Measurements from ENCODE around the gene WDR76. TPM values are rescaled to one million over a fixed set of nuclear protein-coding genes. Genes with fewer than 3 reads are reported as not detected.
"Not testable (repeated sequence)": the region's sequence is repeated elsewhere in the genome, so short reads cannot be mapped to it uniquely, and the experiment has no call there.

The WDR76 gene
- total and polyA plus RNA-seq, 12 donors: 0.68 to 4.1 (median 1.7) TPM

GRCh38 chr15:43824302-43825246 lies 2.2 kb upstream of the WDR76 start, which contains the start of gene MFAP1:
TSS of gene MFAP1 (minus strand) at chr15:43824690. CDS start at chr15:43824569, 121 bp downstream.
- DNase-seq (peak; percentile 90 to 96), ATAC-seq (peak; percentile 93 to 98 (median 97))
- H3K36me3 ChIP-seq: peaks cover 0 to 20% (median 0%) of the 10 kb centered on the region in 9 donors
- 8 to 9% methylated on average over 46 of the region's 46 CpGs for WGBS, 2 donors
- H3K27ac ChIP-seq: peak within 1 kb of the TSS; percentile 9 to 97 (median 86)
- H3K9me3 ChIP-seq: no peaks in the 10 kb centered on the region
- intact Hi-C loops (cut with DNase I): no loop called here
- no peaks in the 10 kb centered on the region for H3K27me3 ChIP-seq
- peaks cover 15 to 65% (median 45%) of the 10 kb centered on the region in 9 donors for H3K4me1 ChIP-seq
- TF ChIP-seq, protein P1, sequence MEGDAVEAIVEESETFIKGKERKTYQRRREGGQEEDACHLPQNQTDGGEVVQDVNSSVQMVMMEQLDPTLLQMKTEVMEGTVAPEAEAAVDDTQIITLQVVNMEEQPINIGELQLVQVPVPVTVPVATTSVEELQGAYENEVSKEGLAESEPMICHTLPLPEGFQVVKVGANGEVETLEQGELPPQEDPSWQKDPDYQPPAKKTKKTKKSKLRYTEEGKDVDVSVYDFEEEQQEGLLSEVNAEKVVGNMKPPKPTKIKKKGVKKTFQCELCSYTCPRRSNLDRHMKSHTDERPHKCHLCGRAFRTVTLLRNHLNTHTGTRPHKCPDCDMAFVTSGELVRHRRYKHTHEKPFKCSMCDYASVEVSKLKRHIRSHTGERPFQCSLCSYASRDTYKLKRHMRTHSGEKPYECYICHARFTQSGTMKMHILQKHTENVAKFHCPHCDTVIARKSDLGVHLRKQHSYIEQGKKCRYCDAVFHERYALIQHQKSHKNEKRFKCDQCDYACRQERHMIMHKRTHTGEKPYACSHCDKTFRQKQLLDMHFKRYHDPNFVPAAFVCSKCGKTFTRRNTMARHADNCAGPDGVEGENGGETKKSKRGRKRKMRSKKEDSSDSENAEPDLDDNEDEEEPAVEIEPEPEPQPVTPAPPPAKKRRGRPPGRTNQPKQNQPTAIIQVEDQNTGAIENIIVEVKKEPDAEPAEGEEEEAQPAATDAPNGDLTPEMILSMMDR (IDR thresholded peaks at IDR 0.05): no peak
- H3K4me3 ChIP-seq: peak within 1 kb of the TSS; percentile 73 to 97 (median 83)

DNA sequence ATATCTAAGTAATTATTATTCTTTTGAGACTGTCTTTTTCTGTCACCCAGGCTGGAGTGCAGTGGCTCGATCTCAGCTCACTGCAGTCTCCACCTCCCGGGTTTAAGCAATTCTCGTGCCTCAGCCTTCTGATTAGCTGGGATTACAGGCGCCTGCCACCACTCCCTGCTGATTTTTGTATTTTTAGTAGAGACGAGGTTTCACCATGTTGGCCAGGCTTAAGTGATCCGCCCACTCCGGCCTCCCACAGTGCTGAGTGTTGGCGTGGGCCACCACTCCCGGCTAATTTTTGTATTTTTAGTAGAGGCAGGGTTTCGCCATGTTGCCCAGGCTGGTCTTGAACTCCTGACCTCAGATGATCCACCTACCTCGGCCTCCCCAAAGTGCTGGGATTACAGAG lies 1.5 kb upstream of the WDR76 start:
- ATAC-seq; DNase-seq; H3K9me3 ChIP-seq; intact Hi-C loops (cut with DNase I); H3K27me3 ChIP-seq: not testable (repeated sequence)
- Histone ChIP-seq H3K27ac (peak overlapping the region in 1 of 10 donors; percentile 97), H3K4me1 (peaks cover 15 to 65% (median 45%) of the 10 kb centered on the region in 9 donors), H3K36me3 (peaks cover 0 to 14% (median 0%) of the 10 kb centered on the region in 9 donors), H3K4me3 (peak overlapping the region in 1 of 10 donors; percentile 97)
- 95 to 96% methylated on average over 11 of the region's 11 CpGs for WGBS, 2 donors

GRCh38 chr15:43826029-43826507 lies 734 bp upstream of the WDR76 start:
- intact Hi-C loops (cut with DNase I): no loop called here
- ATAC-seq (no peak), DNase-seq (no peak)
- Histone ChIP-seq H3K27me3 (no peaks in the 10 kb centered on the region), H3K4me1 (peaks cover 15 to 65% (median 45%) of the 10 kb centered on the region in 9 donors), H3K27ac (peak overlapping the region in 8 of 10 donors; percentile 25 to 82 (median 68)), H3K9me3 (no peaks in the 10 kb centered on the region), H3K4me3 (peak overlapping the region in 8 of 10 donors; percentile 42 to 66 (median 59)), H3K36me3 (peaks cover 0 to 11% (median 0%) of the 10 kb centered on the region in 9 donors)
- TF ChIP-seq, protein P1 (IDR thresholded peaks at IDR 0.05): no peak
- WGBS, 2 donors: 94 to 96% methylated on average over 11 of the region's 11 CpGs

GRCh38 chr15:43828061-43828657 lies 1.4 kb downstream of the WDR76 start:
- H3K36me3 ChIP-seq: peaks cover 0 to 4% (median 0%) of the 10 kb centered on the region in 9 donors
- H3K4me3 ChIP-seq: peak overlapping the region in 4 of 10 donors; percentile 59 to 66 (median 62)
- 59 to 63% methylated on average over 6 of the region's 6 CpGs for WGBS, 2 donors
- peaks cover 13 to 49% (median 26%) of the 10 kb centered on the region in 9 donors for H3K4me1 ChIP-seq
- TF ChIP-seq, protein P1 (IDR thresholded peaks at IDR 0.05): no peak
- H3K27me3 ChIP-seq: no peaks in the 10 kb centered on the region
- ATAC-seq (no peak), DNase-seq (no peak)
- intact Hi-C loops (cut with DNase I): no loop called here
- peak overlapping the region in 2 of 10 donors; percentile 24 to 27 for H3K27ac ChIP-seq
- H3K9me3 ChIP-seq: no peaks in the 10 kb centered on the region

- ATAC-seq; H3K9me3 ChIP-seq; H3K27me3 ChIP-seq; intact Hi-C loops (cut with DNase I); H3K27ac ChIP-seq; DNase-seq; H3K36me3 ChIP-seq; H3K4me3 ChIP-seq: not testable (repeated sequence)
- H3K4me1 ChIP-seq: peaks cover 5 to 37% (median 18%) of the 10 kb centered on the region in 9 donors
- WGBS, 2 donors: 95% methylated on average over 9 of the region's 9 CpGs
These were observed 3.2 kb downstream of the WDR76 start for GRCh38 chr15:43829951-43830540.

DNA sequence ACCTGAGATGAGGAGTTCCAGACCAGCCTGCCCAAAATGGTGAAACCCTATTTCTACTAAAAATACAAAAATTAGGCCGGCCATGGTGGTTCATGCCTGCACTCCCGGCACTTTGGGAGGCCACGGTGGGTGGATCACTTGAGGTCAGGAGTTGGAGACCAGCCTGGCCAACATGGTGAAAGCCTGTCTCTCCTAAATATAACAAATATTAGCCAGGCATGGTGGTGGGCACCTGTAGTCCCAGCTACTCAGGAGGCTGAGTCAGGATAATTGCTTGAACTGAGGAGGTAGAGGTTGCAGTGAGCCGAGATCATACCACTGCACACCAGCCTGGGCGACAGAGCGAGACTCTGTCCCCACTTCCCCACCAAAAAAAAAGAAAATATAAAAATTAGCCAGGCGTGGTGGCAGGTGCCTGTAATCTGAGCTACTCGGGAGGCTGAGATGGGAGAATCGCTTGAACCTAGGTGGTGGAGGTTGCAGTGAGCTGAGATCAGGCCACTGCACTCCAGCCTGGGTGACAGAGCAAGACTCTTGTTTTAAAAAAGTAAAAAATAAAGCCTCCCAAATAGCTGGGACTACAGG lies 4.0 kb downstream of the WDR76 start:
- Histone ChIP-seq H3K36me3 (peaks cover 0 to 11% (median 0%) of the 10 kb centered on the region in 9 donors), H3K4me1 (peaks cover 5 to 33% (median 18%) of the 10 kb centered on the region in 9 donors)
- DNase-seq; intact Hi-C loops (cut with DNase I); H3K27me3 ChIP-seq; H3K27ac ChIP-seq; H3K9me3 ChIP-seq; H3K4me3 ChIP-seq; ATAC-seq: not testable (repeated sequence)
- 98 to 99% methylated on average over 9 of the region's 9 CpGs for WGBS, 2 donors

DNA sequence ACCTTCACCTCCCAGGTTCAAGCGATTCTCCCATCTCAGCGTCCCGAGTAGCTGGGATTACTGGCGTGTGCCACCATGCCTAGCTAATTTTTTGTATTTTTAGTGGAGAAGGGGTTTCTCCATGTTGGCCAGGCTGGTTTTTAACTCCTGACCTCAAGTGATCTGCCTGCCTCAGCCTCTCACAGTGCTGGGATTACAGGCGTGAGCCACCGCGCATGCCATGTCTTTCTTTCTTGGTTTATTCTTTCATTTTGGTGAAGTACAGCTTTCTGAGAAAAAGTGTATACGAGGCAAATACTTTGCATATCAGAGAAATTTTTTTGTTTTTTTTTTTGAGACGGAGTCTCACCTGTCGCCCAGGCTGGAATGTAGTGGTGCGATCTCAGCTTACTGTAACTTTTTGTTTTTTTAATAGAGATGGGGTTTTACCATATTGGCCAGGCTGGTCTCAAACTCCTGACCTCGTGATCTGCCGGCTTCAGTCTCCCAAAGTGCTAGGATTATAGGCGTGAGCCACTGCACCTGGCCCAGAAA lies 4.8 kb downstream of the WDR76 start:
- ATAC-seq; DNase-seq; H3K27me3 ChIP-seq; H3K4me3 ChIP-seq; H3K9me3 ChIP-seq; intact Hi-C loops (cut with DNase I); H3K27ac ChIP-seq: not testable (repeated sequence)
- H3K4me1 ChIP-seq: peaks cover 0 to 25% (median 12%) of the 10 kb centered on the region in 9 donors
- H3K36me3 ChIP-seq: peaks cover 0 to 19% (median 0%) of the 10 kb centered on the region in 9 donors
- 91 to 94% methylated on average over 14 of the region's 14 CpGs for WGBS, 2 donors
